Inflammatory macrophage treated with lipopolysaccharide for 1 hour (primary cell): Measurements from ENCODE around the gene GNPAT.

Experiments
- DNase-seq, 2 donors: peaks; one replicate each; pipeline ENCODE4 v3.0.0-alpha.2; 2020 to 2022

Gene GNPAT

DNA sequence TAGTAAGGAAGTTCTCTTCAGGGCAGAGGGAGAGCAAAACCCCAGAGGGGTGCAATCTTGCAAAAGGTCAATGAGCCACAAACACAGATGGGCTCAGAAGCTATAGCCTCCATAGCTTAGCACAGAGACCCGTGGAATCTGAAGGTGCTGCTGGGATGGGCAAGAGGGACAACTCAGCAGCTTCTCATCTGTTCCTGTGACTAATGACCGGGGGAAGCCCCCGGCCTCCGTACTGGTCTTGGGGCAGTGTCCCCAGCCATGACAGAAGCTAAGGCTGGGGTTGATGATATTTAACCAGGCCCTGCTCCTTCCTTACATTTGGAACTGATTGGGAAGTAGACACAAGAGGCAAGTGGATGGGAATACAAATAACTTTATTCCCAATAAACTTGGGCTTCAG is 77.6 kb downstream of the GNPAT start:
- no peak for DNase-seq

DNA sequence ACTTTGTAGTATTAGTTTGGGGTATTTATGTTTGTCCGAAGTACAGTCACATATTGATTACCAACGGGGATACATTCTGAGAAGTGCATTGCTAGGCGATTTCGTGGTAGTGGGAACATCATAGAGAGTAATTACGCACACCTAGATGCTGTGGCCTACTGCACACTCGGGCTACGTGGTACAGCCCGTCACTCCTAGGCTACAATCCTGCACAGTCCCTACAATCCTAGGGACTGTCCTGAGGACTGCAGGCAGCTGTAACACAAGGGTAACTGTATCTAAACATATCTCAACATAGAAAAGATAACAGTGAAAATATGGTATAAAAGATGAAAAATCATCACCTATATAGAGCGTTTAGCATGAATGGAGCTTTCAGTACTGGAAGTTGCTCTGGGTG is 78.1 kb downstream of the GNPAT start:
- DNase-seq: no peak

GRCh38 chr1:231322880-231323530 is 82.0 kb downstream of the GNPAT start:
- no peak for DNase-seq

DNA sequence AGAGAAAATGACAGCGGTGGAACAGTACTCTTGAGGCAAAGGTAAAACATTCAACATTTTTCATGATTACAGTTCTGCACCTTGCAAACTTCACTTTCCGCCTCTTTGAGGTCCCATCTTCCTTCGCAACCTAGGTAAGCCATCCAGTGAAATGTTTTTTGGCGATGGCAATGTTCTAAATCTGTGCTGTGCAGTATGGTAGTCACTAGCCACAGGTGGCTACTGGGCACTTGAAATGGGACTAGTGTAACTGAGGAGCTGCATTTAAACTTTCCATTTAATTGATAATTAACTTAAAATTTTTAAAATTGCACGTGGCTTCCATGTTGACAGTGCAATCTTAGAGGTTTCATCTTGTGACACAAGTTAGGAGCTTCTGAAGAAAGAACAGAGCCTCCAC is 83.6 kb downstream of the GNPAT start:
- no peak for DNase-seq

DNA sequence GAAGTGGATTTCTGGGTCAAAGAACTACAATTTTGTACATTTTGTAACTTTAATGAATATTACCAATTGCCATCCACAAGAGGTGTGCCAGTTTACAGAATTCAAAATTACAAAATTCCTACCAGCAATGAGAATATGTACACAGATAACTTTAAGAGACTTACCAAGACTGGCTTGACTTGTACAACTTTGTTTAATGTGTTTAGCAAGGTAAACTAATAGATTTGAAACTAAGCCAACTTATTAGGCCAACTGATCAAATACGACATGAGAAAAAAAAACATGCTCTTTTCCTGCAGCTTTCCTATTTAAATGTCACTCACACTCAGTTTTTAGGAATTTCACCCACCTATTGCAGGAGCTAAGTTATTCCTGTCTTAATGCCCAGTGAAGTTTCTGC is 85.2 kb downstream of the GNPAT start:
- no peak for DNase-seq
